K562 (cell line): Measurements from ENCODE around the gene ZNF280D. TPM values are rescaled to one million over a fixed set of nuclear protein-coding genes. Genes with fewer than 3 reads are reported as not detected.
A peak's percentile ranks its signal among the peaks of the same experiment; 100 is the strongest.

Experiments used
- EHMT2 ChIP-seq: fragments of 450-650 bp; IDR thresholded peaks from 2 replicates; pipeline ENCODE4 v1.6.1; 2018; ENCODE audit warnings: antibody characterized with exemption
- ELF1 ChIP-seq: fragments of 200-800 bp; sonication (Bioruptor generic); IDR thresholded peaks from 2 replicates; pipeline ENCODE4 v1.6.1; 2016; ENCODE audit warnings: missing genetic modification characterization, missing compliant biosample characterization
- GATAD2A ChIP-seq: fragments of 450-650 bp; IDR thresholded peaks from 2 replicates; pipeline ENCODE4 v1.6.1; 2017
- LCOR ChIP-seq: sonication (generic); formaldehyde crosslinking; IDR thresholded peaks from 2 replicates; pipeline ENCODE4 v1.8.0; 2022; ENCODE audit warnings: mild to moderate bottlenecking, missing genetic modification reagents
- MTA2 ChIP-seq: fragments of 450-650 bp; IDR thresholded peaks from 2 replicates; pipeline ENCODE4 v1.6.1; 2016; ENCODE audit warnings: low read depth
- RBM22 ChIP-seq: fragments of 200-400 bp; formaldehyde crosslinking; IDR thresholded peaks from 2 replicates; pipeline ENCODE4 v1.6.1; 2018; ENCODE audit warnings: low read length, low read depth; ENCODE audit not compliant: poor library complexity, severe bottlenecking
- SIN3A ChIP-seq, 2 experiments: fragments of 150-350 bp in 1 of 2; IDR thresholded peaks; 2 replicates each; pipeline ENCODE4 v1.6.1; 2011 to 2016; ENCODE audit warnings: borderline replicate concordance in 2 of 2, low read depth in 2 of 2, low read length in 2 of 2, mild to moderate bottlenecking in 2 of 2, moderate library complexity in 2 of 2; ENCODE audit not compliant: control insufficient read depth in 1 of 2
- SLC30A9 ChIP-seq: fragments of 250-450 bp; sonication (Bioruptor Pico); IDR thresholded peaks from 2 replicates; pipeline ENCODE4 v1.8.0; 2022; ENCODE audit warnings: mild to moderate bottlenecking, moderate library complexity
- SMARCC2 ChIP-seq: fragments of 450-650 bp; IDR thresholded peaks from 2 replicates; pipeline ENCODE4 v1.6.1; 2017; ENCODE audit warnings: antibody characterized with exemption, moderate library complexity, mild to moderate bottlenecking, low read depth
- SOX6 ChIP-seq: fragments of 450-650 bp; IDR thresholded peaks from 2 replicates; pipeline ENCODE4 v1.6.1; 2014; ENCODE audit warnings: mild to moderate bottlenecking
- TEAD4 ChIP-seq, 2 experiments: sonication (generic) in 1 of 2; formaldehyde crosslinking in 1 of 2; IDR thresholded peaks; 2 replicates each; pipeline versions ENCODE4 v1.6.1 to v1.8.0; 2012 to 2022; ENCODE audit warnings: borderline replicate concordance in 1 of 2, inconsistent platforms in 1 of 2, low read length in 1 of 2, mild to moderate bottlenecking in 1 of 2, missing genetic modification reagents in 1 of 2
- ZNF184 ChIP-seq: sonication (generic); formaldehyde crosslinking; IDR thresholded peaks from 2 replicates; pipeline ENCODE4 v1.5.0; 2020; ENCODE audit warnings: missing genetic modification reagents
- ZNF586 ChIP-seq: fragments of 450-650 bp; formaldehyde crosslinking; conservative IDR thresholded peaks from 2 replicates; pipeline ENCODE4 v1.4.0; 2020; ENCODE audit warnings: mild to moderate bottlenecking, moderate library complexity
- polyA plus RNA-seq, 8 experiments: library from polyadenylated mRNA; depleted of rRNA in 4 of 8; stranded (reverse) in 5 of 8; unstranded in 3 of 8; fragments of >200 nt; fragmentation: Nextera tagmentation in 2 of 8; fragmentation: Illumina TruSeq in 1 of 8; extraction: Ambion mirVana in 2 of 8; extraction: Trizol in 1 of 8; gene quantifications; 2 replicates each; pipeline versions ENCODE4 v1.2.1 to v1.2.3, GENCODE V29; 2011 to 2014; ENCODE audit warnings: inconsistent platforms in 1 of 8, missing spikeins in 1 of 8
- total RNA-seq, 7 experiments: library from RNA; depleted of rRNA in 6 of 7; stranded (reverse); fragments of >200 nt in 6 of 7; fragmentation: Illumina TruSeq in 2 of 7; extraction: Trizol in 2 of 7; gene quantifications; 2 replicates each; pipeline versions ENCODE4 v1.2.1 to v1.2.3, GENCODE V29; 2011 to 2021; ENCODE audit warnings: low replicate concordance in 1 of 7
- TF ChIP-seq, protein P1 (sequence below), 3 experiments: fragments of 200-800 bp in 1 of 3; sonication (Bioruptor generic) in 1 of 3; sonication (generic) in 1 of 3; formaldehyde crosslinking in 1 of 3; IDR thresholded peaks; 2 replicates each; pipeline versions ENCODE4 v1.6.1 to v1.8.0; 2016 to 2022; ENCODE audit warnings: mild to moderate bottlenecking in 2 of 3, missing compliant biosample characterization in 2 of 3, missing genetic modification characterization in 2 of 3, missing genetic modification reagents in 1 of 3
- TF ChIP-seq, protein P2 (sequence below): fragments of 450-650 bp; IDR thresholded peaks from 2 replicates; pipeline ENCODE4 v1.6.1; 2017; ENCODE audit warnings: antibody characterized with exemption, mild to moderate bottlenecking
- TF ChIP-seq, protein P3 (sequence below): sonication (generic); formaldehyde crosslinking; IDR thresholded peaks from 2 replicates; pipeline ENCODE4 v1.9.0; 2022; ENCODE audit warnings: mild to moderate bottlenecking, missing genetic modification reagents

ZNF280D gene
- total and polyA plus RNA-seq, 9 of the 15 experiments (the other 6 are each of a cell fraction or from before 2014, with no cell fraction given), result 8.3 to 21.8 (median 18.4) TPM

DNA sequence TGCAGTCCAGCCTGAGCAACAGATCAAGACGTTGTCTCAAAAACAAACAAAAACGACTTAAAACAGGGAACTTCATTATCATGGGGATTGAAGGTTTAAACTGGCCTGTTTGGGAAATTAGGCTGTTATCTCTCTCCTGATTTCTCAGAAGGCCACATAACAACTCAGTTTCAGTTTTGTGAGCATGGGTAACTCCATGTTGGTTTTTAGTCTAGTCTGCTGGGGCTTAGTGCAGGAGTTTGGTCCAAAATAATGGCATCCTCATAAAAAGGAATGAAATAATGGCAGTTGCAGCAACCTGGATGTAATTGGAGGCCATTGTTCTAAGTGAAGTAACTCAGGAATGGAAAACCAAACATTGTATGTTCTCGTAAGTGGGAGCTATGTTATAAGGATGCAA, 2.3 kb upstream of the ZNF280D start (continued):
- TF ChIP-seq, protein P1, sequence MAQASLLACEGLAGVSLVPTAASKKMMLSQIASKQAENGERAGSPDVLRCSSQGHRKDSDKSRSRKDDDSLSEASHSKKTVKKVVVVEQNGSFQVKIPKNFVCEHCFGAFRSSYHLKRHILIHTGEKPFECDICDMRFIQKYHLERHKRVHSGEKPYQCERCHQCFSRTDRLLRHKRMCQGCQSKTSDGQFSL (CRISPR knock-in tag; IDR thresholded peaks at IDR 0.05), result no peak
- TF ChIP-seq, protein P1 (tag; IDR thresholded peaks at IDR 0.05), result peak in 1 of 2 experiments; percentile 89; a peak in 2 of 4 replicates
- TF ChIP-seq ELF1 (tag), result no peak
- TF ChIP-seq, protein P2, sequence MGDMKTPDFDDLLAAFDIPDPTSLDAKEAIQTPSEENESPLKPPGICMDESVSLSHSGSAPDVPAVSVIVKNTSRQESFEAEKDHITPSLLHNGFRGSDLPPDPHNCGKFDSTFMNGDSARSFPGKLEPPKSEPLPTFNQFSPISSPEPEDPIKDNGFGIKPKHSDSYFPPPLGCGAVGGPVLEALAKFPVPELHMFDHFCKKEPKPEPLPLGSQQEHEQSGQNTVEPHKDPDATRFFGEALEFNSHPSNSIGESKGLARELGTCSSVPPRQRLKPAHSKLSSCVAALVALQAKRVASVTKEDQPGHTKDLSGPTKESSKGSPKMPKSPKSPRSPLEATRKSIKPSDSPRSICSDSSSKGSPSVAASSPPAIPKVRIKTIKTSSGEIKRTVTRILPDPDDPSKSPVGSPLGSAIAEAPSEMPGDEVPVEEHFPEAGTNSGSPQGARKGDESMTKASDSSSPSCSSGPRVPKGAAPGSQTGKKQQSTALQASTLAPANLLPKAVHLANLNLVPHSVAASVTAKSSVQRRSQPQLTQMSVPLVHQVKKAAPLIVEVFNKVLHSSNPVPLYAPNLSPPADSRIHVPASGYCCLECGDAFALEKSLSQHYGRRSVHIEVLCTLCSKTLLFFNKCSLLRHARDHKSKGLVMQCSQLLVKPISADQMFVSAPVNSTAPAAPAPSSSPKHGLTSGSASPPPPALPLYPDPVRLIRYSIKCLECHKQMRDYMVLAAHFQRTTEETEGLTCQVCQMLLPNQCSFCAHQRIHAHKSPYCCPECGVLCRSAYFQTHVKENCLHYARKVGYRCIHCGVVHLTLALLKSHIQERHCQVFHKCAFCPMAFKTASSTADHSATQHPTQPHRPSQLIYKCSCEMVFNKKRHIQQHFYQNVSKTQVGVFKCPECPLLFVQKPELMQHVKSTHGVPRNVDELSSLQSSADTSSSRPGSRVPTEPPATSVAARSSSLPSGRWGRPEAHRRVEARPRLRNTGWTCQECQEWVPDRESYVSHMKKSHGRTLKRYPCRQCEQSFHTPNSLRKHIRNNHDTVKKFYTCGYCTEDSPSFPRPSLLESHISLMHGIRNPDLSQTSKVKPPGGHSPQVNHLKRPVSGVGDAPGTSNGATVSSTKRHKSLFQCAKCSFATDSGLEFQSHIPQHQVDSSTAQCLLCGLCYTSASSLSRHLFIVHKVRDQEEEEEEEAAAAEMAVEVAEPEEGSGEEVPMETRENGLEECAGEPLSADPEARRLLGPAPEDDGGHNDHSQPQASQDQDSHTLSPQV, result peak; percentile 99
- TF ChIP-seq ZNF586 (CRISPR knock-in tag), result peak; percentile 87; the same call in 1 of the 2 replicates
- TF ChIP-seq MTA2, result no peak
- TF ChIP-seq EHMT2, result no peak
- no peak for TF ChIP-seq ZNF184 (CRISPR knock-in tag)
- TF ChIP-seq SMARCC2, result no peak
- TF ChIP-seq RBM22, result no peak
- TF ChIP-seq GATAD2A, result no peak
- TF ChIP-seq SLC30A9 (CRISPR knock-in tag), result no peak
- TF ChIP-seq LCOR (CRISPR knock-in tag), result no peak
- TF ChIP-seq SIN3A (IDR thresholded peaks at IDR 0.05; ENCODE audit: borderline replicate concordance in 2 of 2, control insufficient read depth in 1 of 2, low read depth in 2 of 2, low read length in 2 of 2), result no peak
- no peak for TF ChIP-seq SOX6
- TF ChIP-seq, protein P3, sequence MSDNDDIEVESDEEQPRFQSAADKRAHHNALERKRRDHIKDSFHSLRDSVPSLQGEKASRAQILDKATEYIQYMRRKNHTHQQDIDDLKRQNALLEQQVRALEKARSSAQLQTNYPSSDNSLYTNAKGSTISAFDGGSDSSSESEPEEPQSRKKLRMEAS, result no peak
- TF ChIP-seq TEAD4 (IDR thresholded peaks at IDR 0.05; ENCODE audit: low read length), result no peak
- no peak for TF ChIP-seq TEAD4 (CRISPR knock-in tag; IDR thresholded peaks at IDR 0.05; ENCODE audit: borderline replicate concordance)
